HL-60 (cell line): Measurements from ENCODE around the gene GTF3C5.
A peak's percentile ranks its signal among the peaks of the same experiment; 100 is the strongest.

Source experiments
- POLR2AphosphoS5 ChIP-seq: IDR thresholded peaks from 2 replicates; pipeline ENCODE4 v1.6.1; 2012; ENCODE audit warnings: low read depth
- SPI1 ChIP-seq: IDR thresholded peaks from 2 replicates; pipeline ENCODE4 v1.6.1; 2012; ENCODE audit warnings: low read depth, mild to moderate bottlenecking, borderline replicate concordance
- TF ChIP-seq, protein P1 (sequence below): IDR thresholded peaks from one replicate; pipeline ENCODE4 v1.5.1; 2011; ENCODE audit warnings: low read length, control low read depth, inconsistent platforms; ENCODE audit not compliant: insufficient read depth
- TF ChIP-seq, protein P2 (sequence below): IDR thresholded peaks from 2 replicates; pipeline ENCODE4 v1.6.1; 2012; ENCODE audit warnings: low read depth; ENCODE audit not compliant: insufficient replicate concordance

DNA sequence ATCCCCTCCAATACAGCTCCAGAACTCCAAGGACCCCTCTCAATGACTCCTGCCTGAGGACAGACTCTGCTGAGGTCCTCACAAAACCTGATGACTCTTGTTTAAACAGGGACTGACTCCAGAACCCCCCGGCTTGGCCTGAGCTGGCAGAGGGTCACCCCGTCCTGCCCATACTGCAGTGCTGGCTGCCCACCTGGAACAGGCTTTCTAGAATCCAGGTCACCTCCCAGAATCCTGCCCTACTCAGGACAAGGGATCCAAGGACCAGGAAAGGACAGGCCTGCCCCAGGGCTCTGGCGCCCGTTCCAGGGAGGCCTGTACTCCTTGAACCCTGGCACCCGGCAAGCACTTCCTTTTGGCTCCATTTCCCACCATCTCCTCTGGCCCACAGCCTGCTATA is 68.1 kb downstream of the GTF3C5 start:
- TF ChIP-seq, protein P1, sequence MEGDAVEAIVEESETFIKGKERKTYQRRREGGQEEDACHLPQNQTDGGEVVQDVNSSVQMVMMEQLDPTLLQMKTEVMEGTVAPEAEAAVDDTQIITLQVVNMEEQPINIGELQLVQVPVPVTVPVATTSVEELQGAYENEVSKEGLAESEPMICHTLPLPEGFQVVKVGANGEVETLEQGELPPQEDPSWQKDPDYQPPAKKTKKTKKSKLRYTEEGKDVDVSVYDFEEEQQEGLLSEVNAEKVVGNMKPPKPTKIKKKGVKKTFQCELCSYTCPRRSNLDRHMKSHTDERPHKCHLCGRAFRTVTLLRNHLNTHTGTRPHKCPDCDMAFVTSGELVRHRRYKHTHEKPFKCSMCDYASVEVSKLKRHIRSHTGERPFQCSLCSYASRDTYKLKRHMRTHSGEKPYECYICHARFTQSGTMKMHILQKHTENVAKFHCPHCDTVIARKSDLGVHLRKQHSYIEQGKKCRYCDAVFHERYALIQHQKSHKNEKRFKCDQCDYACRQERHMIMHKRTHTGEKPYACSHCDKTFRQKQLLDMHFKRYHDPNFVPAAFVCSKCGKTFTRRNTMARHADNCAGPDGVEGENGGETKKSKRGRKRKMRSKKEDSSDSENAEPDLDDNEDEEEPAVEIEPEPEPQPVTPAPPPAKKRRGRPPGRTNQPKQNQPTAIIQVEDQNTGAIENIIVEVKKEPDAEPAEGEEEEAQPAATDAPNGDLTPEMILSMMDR, result no peak
- TF ChIP-seq, protein P2, sequence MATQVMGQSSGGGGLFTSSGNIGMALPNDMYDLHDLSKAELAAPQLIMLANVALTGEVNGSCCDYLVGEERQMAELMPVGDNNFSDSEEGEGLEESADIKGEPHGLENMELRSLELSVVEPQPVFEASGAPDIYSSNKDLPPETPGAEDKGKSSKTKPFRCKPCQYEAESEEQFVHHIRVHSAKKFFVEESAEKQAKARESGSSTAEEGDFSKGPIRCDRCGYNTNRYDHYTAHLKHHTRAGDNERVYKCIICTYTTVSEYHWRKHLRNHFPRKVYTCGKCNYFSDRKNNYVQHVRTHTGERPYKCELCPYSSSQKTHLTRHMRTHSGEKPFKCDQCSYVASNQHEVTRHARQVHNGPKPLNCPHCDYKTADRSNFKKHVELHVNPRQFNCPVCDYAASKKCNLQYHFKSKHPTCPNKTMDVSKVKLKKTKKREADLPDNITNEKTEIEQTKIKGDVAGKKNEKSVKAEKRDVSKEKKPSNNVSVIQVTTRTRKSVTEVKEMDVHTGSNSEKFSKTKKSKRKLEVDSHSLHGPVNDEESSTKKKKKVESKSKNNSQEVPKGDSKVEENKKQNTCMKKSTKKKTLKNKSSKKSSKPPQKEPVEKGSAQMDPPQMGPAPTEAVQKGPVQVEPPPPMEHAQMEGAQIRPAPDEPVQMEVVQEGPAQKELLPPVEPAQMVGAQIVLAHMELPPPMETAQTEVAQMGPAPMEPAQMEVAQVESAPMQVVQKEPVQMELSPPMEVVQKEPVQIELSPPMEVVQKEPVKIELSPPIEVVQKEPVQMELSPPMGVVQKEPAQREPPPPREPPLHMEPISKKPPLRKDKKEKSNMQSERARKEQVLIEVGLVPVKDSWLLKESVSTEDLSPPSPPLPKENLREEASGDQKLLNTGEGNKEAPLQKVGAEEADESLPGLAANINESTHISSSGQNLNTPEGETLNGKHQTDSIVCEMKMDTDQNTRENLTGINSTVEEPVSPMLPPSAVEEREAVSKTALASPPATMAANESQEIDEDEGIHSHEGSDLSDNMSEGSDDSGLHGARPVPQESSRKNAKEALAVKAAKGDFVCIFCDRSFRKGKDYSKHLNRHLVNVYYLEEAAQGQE, result no peak
- TF ChIP-seq POLR2AphosphoS5, result peak; percentile 6; the same call in 1 of the 2 replicates
- no peak for TF ChIP-seq SPI1
